HCT116 (cell line): ENCODE results near the gene C9orf43. TPM values are rescaled to one million over a fixed set of nuclear protein-coding genes. Genes with fewer than 3 reads are reported as not detected.

Experiments
- ATAC-seq: fragments of 200-7000 bp; cut with Tn5 transposase; 2 replicates; pipeline ENCODE4 v1.9.1; 2020; ENCODE audit warnings: mild to moderate bottlenecking, moderate library complexity
- BruUV-seq: library from RNA; stranded (reverse); fragments of 400-500 nt; replicated peaks from 2 replicates; lab custom pipeline; 2021; lab: Mats Ljungman, UMichigan
- CTCF ChIA-PET: fragments of 300-600 bp; sonication (Branson Sonifier 250); formaldehyde crosslinking; loops from one replicate; lab custom pipeline; 2021; ENCODE audit warnings: antibody characterized with exemption; lab: Charles Lee
- POLR2A ChIA-PET: fragments of 300-600, 350-600 bp; sonication (Branson Sonifier 250); formaldehyde crosslinking; loops from one replicate; lab custom pipeline; 2021; ENCODE audit warnings: antibody characterized with exemption; lab: Charles Lee
- RAD21 ChIA-PET, 2 experiments: fragments of 300-600 bp; sonication (Branson Sonifier 250); formaldehyde crosslinking; loops; one replicate each; lab custom pipeline; 2023; ENCODE audit warnings: low total read pairs in 2 of 2; ENCODE audit not compliant: uncharacterized antibody in 2 of 2, unreplicated experiment in 2 of 2, low non-redundant PET in 1 of 2; lab: Charles Lee
- DNase-seq: peaks from one replicate; pipeline ENCODE4 v3.0.0-alpha.2; 2010; ENCODE audit warnings: low read depth, low spot score
- H2AFZ ChIP-seq: fragments of 200-600 bp; shearing (Covaris generic), sonication (generic); 2 replicates; pipeline ENCODE4 v1.6.1; 2017; ENCODE audit warnings: low read depth, mixed run types, mixed read lengths, antibody characterized with exemption, low read length; ENCODE audit not compliant: poor library complexity, severe bottlenecking
- H3K27ac ChIP-seq: 2 replicates; pipeline ENCODE4 v1.5.1; 2012; ENCODE audit warnings: low read depth, low read length
- H3K27me3 ChIP-seq: fragments of 200-600 bp; sonication (generic); 2 replicates; pipeline ENCODE4 v1.6.1; 2016; ENCODE audit warnings: mixed run types, low read length, mixed read lengths; ENCODE audit not compliant: insufficient read depth
- H3K36me3 ChIP-seq, 2 experiments: fragments of 200-500 bp in 1 of 2; fragments of 200-600 bp in 1 of 2; sonication (Bioruptor generic) in 1 of 2; sonication (generic) in 1 of 2; 2 replicates each; pipeline versions ENCODE4 v1.5.1 to v1.6.1; 2014 to 2016; ENCODE audit warnings: low read length in 2 of 2, inconsistent platforms in 1 of 2, mixed read lengths in 1 of 2, mixed run types in 1 of 2; ENCODE audit not compliant: insufficient read depth in 2 of 2, control insufficient read depth in 1 of 2
- H3K4me1 ChIP-seq, 2 experiments: fragments of 200-600 bp in 1 of 2; sonication (generic) in 1 of 2; 2 replicates each; pipeline versions ENCODE4 v1.5.1 to v1.6.1; 2012 to 2017; ENCODE audit warnings: low read length in 2 of 2, inconsistent platforms in 1 of 2, mild to moderate bottlenecking in 1 of 2, mixed read lengths in 1 of 2, mixed run types in 1 of 2, moderate library complexity in 1 of 2; ENCODE audit not compliant: insufficient read depth in 2 of 2, control insufficient read depth in 1 of 2
- H3K4me2 ChIP-seq: fragments of 200-600 bp; sonication (generic); 2 replicates; pipeline ENCODE4 v1.6.1; 2017; ENCODE audit warnings: mixed run types, low read length, mixed read lengths
- H3K4me3 ChIP-seq, 2 experiments: fragments of 200-600 bp in 1 of 2; sonication (generic) in 1 of 2; replicated peaks in 1 of 2; 2 replicates each; pipeline ENCODE4 v1.5.1; 2011 to 2016; ENCODE audit warnings: low read length in 2 of 2, control low read depth in 1 of 2, low read depth in 1 of 2, mild to moderate bottlenecking in 1 of 2, mixed read lengths in 1 of 2, mixed run types in 1 of 2
- H3K79me2 ChIP-seq: fragments of 200-600 bp; sonication (generic); 2 replicates; pipeline ENCODE4 v1.6.1; 2017; ENCODE audit warnings: mild to moderate bottlenecking, mixed run types, low read length, moderate library complexity, mixed read lengths; ENCODE audit not compliant: insufficient read depth
- H3K9ac ChIP-seq: fragments of 200-600 bp; sonication (generic); 2 replicates; pipeline ENCODE4 v1.6.1; 2016; ENCODE audit warnings: low read length, mixed read lengths
- H3K9me2 ChIP-seq: fragments of 200-600 bp; sonication (generic), shearing (Covaris generic); 2 replicates; pipeline ENCODE4 v1.6.1; 2017; ENCODE audit warnings: mixed run types, mild to moderate bottlenecking, moderate library complexity; ENCODE audit not compliant: insufficient read depth
- H3K9me3 ChIP-seq, 2 experiments: fragments of 200-500 bp in 1 of 2; fragments of 200-600 bp in 1 of 2; sonication (Bioruptor generic) in 1 of 2; sonication (generic) in 1 of 2; 2 replicates each; pipeline ENCODE4 v1.6.1; 2014 to 2017; ENCODE audit warnings: low read length in 2 of 2, mixed read lengths in 2 of 2, inconsistent platforms in 1 of 2, low read depth in 1 of 2, mild to moderate bottlenecking in 1 of 2, mixed run types in 1 of 2, moderate library complexity in 1 of 2; ENCODE audit not compliant: control insufficient read depth in 1 of 2, insufficient read depth in 1 of 2
- H4K20me1 ChIP-seq: fragments of 200-600 bp; sonication (generic), shearing (Covaris generic); 2 replicates; pipeline ENCODE4 v1.6.1; 2017; ENCODE audit warnings: mixed run types, mild to moderate bottlenecking, moderate library complexity; ENCODE audit not compliant: insufficient read depth
- CBX3 ChIP-seq: IDR thresholded peaks from 2 replicates; pipeline ENCODE4 v1.6.1; 2012; ENCODE audit warnings: low read depth
- CTCF ChIP-seq, 3 experiments: fragments of 200-600 bp in 1 of 3; sonication (generic) in 1 of 3; IDR thresholded peaks in 2 of 3; conservative IDR thresholded peaks in 1 of 3; 2 replicates each; pipeline ENCODE4 v1.5.1; 2012 to 2017; ENCODE audit warnings: low read depth in 2 of 3, low read length in 2 of 3, antibody characterized with exemption in 1 of 3, borderline replicate concordance in 1 of 3, control low read depth in 1 of 3, mild to moderate bottlenecking in 1 of 3, mixed read lengths in 1 of 3, mixed run types in 1 of 3, moderate library complexity in 1 of 3; ENCODE audit not compliant: insufficient read depth in 1 of 3
- EGR1 ChIP-seq: IDR thresholded peaks from 2 replicates; pipeline ENCODE4 v1.6.1; 2012; ENCODE audit warnings: low read depth
- ELF1 ChIP-seq: IDR thresholded peaks from 2 replicates; pipeline ENCODE4 v1.6.1; 2012; ENCODE audit warnings: low read depth, borderline replicate concordance
- EZH2 ChIP-seq: fragments of 200-600 bp; sonication (generic); IDR thresholded peaks from 2 replicates; pipeline ENCODE4 v1.6.1; 2017; ENCODE audit warnings: antibody characterized with exemption, mixed run types
- EZH2phosphoT487 ChIP-seq: fragments of 200-600 bp; IDR thresholded peaks from 2 replicates; pipeline ENCODE4 v1.6.1; 2018; ENCODE audit warnings: antibody characterized with exemption, borderline replicate concordance
- FOSL1 ChIP-seq: IDR thresholded peaks from 2 replicates; pipeline ENCODE4 v1.6.1; 2012; ENCODE audit warnings: low read depth
- JUND ChIP-seq: IDR thresholded peaks from 2 replicates; pipeline ENCODE4 v1.6.1; 2012
- POLR2A ChIP-seq: IDR thresholded peaks from 2 replicates; pipeline ENCODE4 v1.7.0; 2011; ENCODE audit warnings: borderline replicate concordance; ENCODE audit not compliant: insufficient read depth, insufficient read length; ENCODE audit errors: extremely low read depth
- RAD21 ChIP-seq: IDR thresholded peaks from 2 replicates; pipeline ENCODE4 v1.6.1; 2012; ENCODE audit warnings: low read depth, mild to moderate bottlenecking
- REST ChIP-seq: IDR thresholded peaks from 2 replicates; pipeline ENCODE4 v1.6.1; 2012; ENCODE audit warnings: low read depth
- SIN3A ChIP-seq: IDR thresholded peaks from 2 replicates; pipeline ENCODE4 v1.6.1; 2012; ENCODE audit warnings: low read depth
- SP1 ChIP-seq: IDR thresholded peaks from 2 replicates; pipeline ENCODE4 v1.6.1; 2012; ENCODE audit warnings: low read depth
- SRF ChIP-seq: IDR thresholded peaks from 2 replicates; pipeline ENCODE4 v1.6.1; 2012; ENCODE audit warnings: low read depth
- TCF7L2 ChIP-seq: IDR thresholded peaks from 2 replicates; pipeline ENCODE4 v1.7.0; 2011; ENCODE audit warnings: borderline replicate concordance, inconsistent platforms; ENCODE audit not compliant: insufficient read depth, insufficient read length; ENCODE audit errors: extremely low read depth
- YY1 ChIP-seq: IDR thresholded peaks from 2 replicates; pipeline ENCODE4 v1.6.1; 2011; ENCODE audit warnings: low read length, low read depth, moderate library complexity, mild to moderate bottlenecking; ENCODE audit not compliant: insufficient replicate concordance; ENCODE audit errors: extremely low read depth
- ZBTB33 ChIP-seq: IDR thresholded peaks from 2 replicates; pipeline ENCODE4 v1.6.1; 2011; ENCODE audit warnings: mild to moderate bottlenecking, low read length, moderate library complexity; ENCODE audit not compliant: insufficient replicate concordance; ENCODE audit errors: extremely low read depth
- ZFX ChIP-seq: fragments of 450-650 bp; IDR thresholded peaks from 2 replicates; pipeline ENCODE4 v1.6.1; 2017
- ZNF274 ChIP-seq: fragments of 200-500 bp; sonication (Bioruptor generic); IDR thresholded peaks from 2 replicates; pipeline ENCODE4 v1.6.1; 2014; ENCODE audit warnings: mild to moderate bottlenecking, low read depth, low read length, inconsistent platforms
- intact Hi-C: fragments of 100-400 bp; cut with micrococcal nuclease; formaldehyde crosslinking; loops from 2 replicates; pipeline ENCODE4 v1.10.0; 2022
- total RNA-seq: library from RNA; stranded (reverse); gene quantifications from one replicate; pipeline ENCODE4 v1.2.1, GENCODE V29; 2021; ENCODE audit not compliant: unreplicated experiment

C9orf43 gene
- total RNA-seq, 1 experiment from 2014 or later: 0.71 TPM

GRCh38 chr9:113375057-113376023 is 35.2 kb upstream of the C9orf43 start:
- Histone ChIP-seq H3K27ac (peak overlapping the region; percentile 84), H3K4me2 (peak overlapping the region; percentile 89), H3K9me3 (no peaks in the 10 kb centered on the region), H3K9ac (peak overlapping the region; percentile 88), H3K4me3 (peak overlapping the region; percentile 93 to 95), H3K4me1 (peaks cover 12 to 17% of the 10 kb centered on the region in 2 experiments), H3K36me3 (peaks cover 6 to 7% of the 10 kb centered on the region in 2 experiments; a peak in 2 of 4 replicates), H4K20me1 (no peaks in the 10 kb centered on the region), H3K9me2 (no peaks in the 10 kb centered on the region), H3K27me3 (no peaks in the 10 kb centered on the region), H3K79me2 (peaks cover 14% of the 10 kb centered on the region), H2AFZ (no peak overlapping the region)
- CTCF ChIA-PET: interaction anchor here (0.7 to 1.2 kb wide), 2 partner anchors 280 to 282 kb away, joined by 3 read pairs; no protein-coding TSS in a partner anchor
- no peak for ATAC-seq
- DNase-seq: no peak
- POLR2A ChIA-PET: interaction anchor here (0.7 to 1.4 kb wide), 3 partner anchors 13 to 34 kb away, joined by 3 to 4 read pairs (median 3); no protein-coding TSS in a partner anchor
- TF ChIP-seq SIN3A (no peak), REST (no peak), ELF1 (no peak), CBX3 (no peak), TCF7L2 (no peak), EGR1 (no peak), CTCF (IDR thresholded peaks at IDR 0.05 in 2 of 3, conservative IDR thresholded peaks at IDR 0.05 in 1 of 3; ENCODE audit: borderline replicate concordance in 1 of 3, insufficient read depth in 1 of 3, low read depth in 2 of 3, low read length in 2 of 3) (no peak), ZNF274 (no peak), POLR2A (no peak), EZH2 (no peak), EZH2phosphoT487 (no peak), FOSL1 (no peak), RAD21 (no peak), JUND (no peak), ZBTB33 (no peak), SRF (no peak), YY1 (no peak), SP1 (no peak), ZFX (no peak)
- intact Hi-C loops: no loop called here
- RAD21 ChIA-PET: no interaction called here
- BruUV-seq: TSS peak; percentile 68
